Effector memory CD4-positive, alpha-beta T cell (primary cell): ENCODE results near the gene FBXO5.

Source experiments
- DNase-seq, 3 donors: peaks; one replicate each; pipeline ENCODE4 v3.0.0-alpha.2; 2020
- H3K27ac ChIP-seq: 2 replicates; pipeline ENCODE4 v1.7.0; 2013; ENCODE audit warnings: mild to moderate bottlenecking, low read length, moderate library complexity; ENCODE audit not compliant: insufficient read depth, poor library complexity, severe bottlenecking
- H3K27me3 ChIP-seq: replicated peaks from 2 replicates; pipeline ENCODE4 v1.7.0; 2013; ENCODE audit warnings: mild to moderate bottlenecking, low read length; ENCODE audit not compliant: insufficient read depth, control insufficient read depth, poor library complexity, severe bottlenecking
- H3K36me3 ChIP-seq: 2 replicates; pipeline ENCODE4 v1.7.0; 2013; ENCODE audit warnings: mild to moderate bottlenecking, low read length, moderate library complexity; ENCODE audit not compliant: control insufficient read depth, insufficient read depth
- H3K4me1 ChIP-seq: 2 replicates; pipeline ENCODE4 v1.7.0; 2013; ENCODE audit warnings: low read length, mild to moderate bottlenecking; ENCODE audit not compliant: control insufficient read depth, insufficient read depth, poor library complexity, severe bottlenecking
- H3K4me3 ChIP-seq: 2 replicates; pipeline ENCODE4 v1.7.0; 2013; ENCODE audit warnings: low read length, low read depth, mild to moderate bottlenecking; ENCODE audit not compliant: insufficient read depth, poor library complexity, severe bottlenecking
- H3K9me3 ChIP-seq: 2 replicates; pipeline ENCODE4 v1.7.0; 2013; ENCODE audit warnings: mild to moderate bottlenecking, low read length, moderate library complexity; ENCODE audit not compliant: control insufficient read depth
- total RNA-seq, 3 donors: gene quantifications; one replicate each; lab custom pipeline; 2026; lab: John Stamatoyannopoulos, UW

Gene FBXO5, protein sequence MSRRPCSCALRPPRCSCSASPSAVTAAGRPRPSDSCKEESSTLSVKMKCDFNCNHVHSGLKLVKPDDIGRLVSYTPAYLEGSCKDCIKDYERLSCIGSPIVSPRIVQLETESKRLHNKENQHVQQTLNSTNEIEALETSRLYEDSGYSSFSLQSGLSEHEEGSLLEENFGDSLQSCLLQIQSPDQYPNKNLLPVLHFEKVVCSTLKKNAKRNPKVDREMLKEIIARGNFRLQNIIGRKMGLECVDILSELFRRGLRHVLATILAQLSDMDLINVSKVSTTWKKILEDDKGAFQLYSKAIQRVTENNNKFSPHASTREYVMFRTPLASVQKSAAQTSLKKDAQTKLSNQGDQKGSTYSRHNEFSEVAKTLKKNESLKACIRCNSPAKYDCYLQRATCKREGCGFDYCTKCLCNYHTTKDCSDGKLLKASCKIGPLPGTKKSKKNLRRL
- total RNA-seq = 5.9 to 8.3 (median 6.8) reads per million in 3 donors

- H3K27ac ChIP-seq = peak within 1 kb of the TSS; percentile 90
- no peaks in the 10 kb centered on the region for H3K36me3 ChIP-seq
- DNase-seq = peak; percentile 93 to 96 (median 94)
- H3K4me3 ChIP-seq = peak within 1 kb of the TSS; percentile 92
- H3K27me3 ChIP-seq = no peaks in the 10 kb centered on the region
- H3K4me1 ChIP-seq = peaks cover 16% of the 10 kb centered on the region
- H3K9me3 ChIP-seq = no peaks in the 10 kb centered on the region
Observed at GRCh38 chr6:152982904-152983636, at the start of gene FBXO5. Gene FBXO5, minus strand, starts transcription at chr6:152983041. Its CDS starts 82 bp downstream, at chr6:152982959.

GRCh38 chr6:153032255-153032882 lies 49.5 kb upstream of the FBXO5 start:
- DNase-seq = no peak
- Histone ChIP-seq H3K4me3 (no peak overlapping the region), H3K4me1 (no peaks in the 10 kb centered on the region), H3K9me3 (no peaks in the 10 kb centered on the region), H3K27me3 (no peaks in the 10 kb centered on the region), H3K27ac (no peak overlapping the region), H3K36me3 (no peaks in the 10 kb centered on the region)

- DNase-seq = no peak
- Histone ChIP-seq H3K27ac (no peak overlapping the region), H3K4me1 (no peaks in the 10 kb centered on the region), H3K36me3 (no peaks in the 10 kb centered on the region), H3K4me3 (no peak overlapping the region), H3K9me3 (no peaks in the 10 kb centered on the region), H3K27me3 (no peaks in the 10 kb centered on the region)
Observed at GRCh38 chr6:153031335-153031955, 48.6 kb upstream of the FBXO5 start.

DNA sequence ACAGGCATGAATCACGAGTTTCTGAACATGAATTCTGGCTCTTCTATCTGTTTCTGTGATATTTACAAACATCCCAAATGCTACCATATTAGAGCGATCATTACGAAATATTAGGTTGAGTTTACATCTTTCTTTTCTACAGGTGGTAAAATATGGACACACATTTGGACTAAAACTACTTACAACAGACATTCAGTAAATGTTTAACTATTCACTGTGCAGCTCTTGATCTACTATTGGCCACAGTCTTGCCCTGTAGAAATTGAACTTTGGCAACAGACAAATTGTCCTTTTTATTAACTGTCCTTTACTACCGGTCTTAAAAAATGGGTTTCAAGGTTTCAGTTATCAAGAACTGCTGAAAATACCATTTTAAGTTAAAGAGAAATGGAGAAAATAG lies 46.1 kb upstream of the FBXO5 start:
- no peak for DNase-seq
- H3K27me3 ChIP-seq = no peaks in the 10 kb centered on the region
- H3K27ac ChIP-seq = no peak overlapping the region
- no peaks in the 10 kb centered on the region for H3K9me3 ChIP-seq
- H3K36me3 ChIP-seq = no peaks in the 10 kb centered on the region
- no peak overlapping the region for H3K4me3 ChIP-seq
- H3K4me1 ChIP-seq = no peaks in the 10 kb centered on the region

DNA sequence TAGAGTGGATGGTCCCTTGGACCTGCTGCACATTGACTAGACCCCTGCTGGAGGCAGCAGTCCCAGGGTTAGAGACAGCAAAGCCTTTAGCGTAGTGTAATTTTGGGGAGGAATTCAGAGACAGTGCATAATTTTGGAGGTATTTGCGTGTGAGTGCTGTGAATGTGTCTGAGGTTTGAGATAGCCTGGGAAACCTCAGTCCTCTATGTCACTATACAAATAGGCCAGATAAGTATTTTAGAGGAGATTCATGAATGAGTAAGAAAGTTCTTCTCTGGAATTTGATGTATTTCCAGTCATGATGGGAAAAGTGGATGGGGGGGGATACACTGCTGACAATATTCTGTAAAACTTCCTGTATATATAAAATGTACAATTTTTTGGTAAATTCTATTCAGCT lies 45.4 kb upstream of the FBXO5 start:
- Histone ChIP-seq H3K36me3 (no peaks in the 10 kb centered on the region), H3K27me3 (no peaks in the 10 kb centered on the region), H3K27ac (no peak overlapping the region), H3K9me3 (no peaks in the 10 kb centered on the region), H3K4me1 (no peaks in the 10 kb centered on the region), H3K4me3 (no peak overlapping the region)
- no peak for DNase-seq

- no peaks in the 10 kb centered on the region for H3K9me3 ChIP-seq
- H3K27ac ChIP-seq = no peak overlapping the region
- no peaks in the 10 kb centered on the region for H3K36me3 ChIP-seq
- no peak for DNase-seq
- no peaks in the 10 kb centered on the region for H3K4me1 ChIP-seq
- H3K27me3 ChIP-seq = no peaks in the 10 kb centered on the region
- H3K4me3 ChIP-seq = no peak overlapping the region
Observed at GRCh38 chr6:153027480-153027879, 44.6 kb upstream of the FBXO5 start.

DNA sequence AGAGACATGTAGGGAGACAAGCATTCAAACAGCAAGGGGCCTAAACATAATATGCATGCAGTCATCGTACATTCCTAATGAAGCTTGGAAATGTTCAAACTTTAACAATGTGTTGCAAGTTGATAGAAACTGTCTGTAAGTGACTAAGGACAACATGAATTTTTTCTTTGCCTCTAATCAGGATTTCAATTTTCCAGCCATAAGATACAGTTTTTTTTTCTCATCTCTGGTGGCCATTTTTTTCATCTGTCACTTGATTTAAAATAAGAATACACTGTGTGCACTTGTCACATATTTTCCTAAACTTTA lies 41.8 kb upstream of the FBXO5 start:
- H3K36me3 ChIP-seq = no peaks in the 10 kb centered on the region
- H3K27me3 ChIP-seq = no peaks in the 10 kb centered on the region
- H3K4me3 ChIP-seq = no peak overlapping the region
- no peaks in the 10 kb centered on the region for H3K4me1 ChIP-seq
- H3K27ac ChIP-seq = no peak overlapping the region
- no peaks in the 10 kb centered on the region for H3K9me3 ChIP-seq
- no peak for DNase-seq

DNA sequence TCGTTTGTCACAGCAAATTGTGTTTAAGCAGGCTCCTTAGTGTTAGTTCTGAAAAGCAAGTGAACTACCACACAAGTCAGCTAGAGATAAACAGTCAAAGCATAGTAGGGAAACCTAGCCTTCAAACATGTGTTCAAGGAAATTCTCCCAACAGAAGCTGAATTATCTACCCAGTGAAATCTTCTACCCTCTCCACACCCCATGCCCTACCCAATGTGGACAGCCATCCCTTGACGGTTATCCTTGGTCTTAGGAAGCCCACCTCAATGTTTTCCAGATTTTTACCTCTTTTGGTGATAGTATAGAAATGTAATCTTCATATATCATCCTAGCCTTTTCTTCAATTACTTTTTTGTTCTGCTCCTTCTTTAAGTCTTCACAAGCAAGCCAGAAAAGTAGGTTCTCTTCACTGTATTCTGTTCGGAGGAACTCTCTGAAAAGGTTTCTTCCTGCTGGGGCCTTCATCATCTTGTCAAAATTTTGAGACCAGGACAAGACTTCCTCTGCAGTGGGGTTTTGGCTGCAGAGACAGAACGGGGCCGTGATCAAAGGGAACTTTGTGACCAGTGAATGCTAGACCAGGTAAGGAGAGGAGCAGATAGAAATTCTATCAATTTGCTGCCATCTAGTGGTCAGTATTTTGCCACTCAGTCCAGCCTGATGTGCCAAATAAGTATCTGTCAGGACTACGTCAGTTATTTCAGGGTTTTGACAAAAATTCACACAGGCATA lies 41.3 kb upstream of the FBXO5 start:
- Histone ChIP-seq H3K27me3 (no peaks in the 10 kb centered on the region), H3K4me3 (no peak overlapping the region), H3K36me3 (no peaks in the 10 kb centered on the region), H3K4me1 (no peaks in the 10 kb centered on the region), H3K9me3 (no peaks in the 10 kb centered on the region), H3K27ac (no peak overlapping the region)
- peak in 2 of 3 donors; percentile 1 to 15 for DNase-seq

GRCh38 chr6:153018355-153018754 lies 35.5 kb upstream of the FBXO5 start:
- H3K27me3 ChIP-seq = no peaks in the 10 kb centered on the region

More at GRCh38 chr6:153018355-153018754, 35.5 kb upstream of the FBXO5 start:
- Histone ChIP-seq H3K27ac (no peak overlapping the region), H3K4me1 (no peaks in the 10 kb centered on the region), H3K36me3 (no peaks in the 10 kb centered on the region), H3K9me3 (no peaks in the 10 kb centered on the region), H3K4me3 (no peak overlapping the region)
- DNase-seq = no peak
